Ishikawa (cell line): Measurements from ENCODE around the gene STK32A.

Experiments
- CEBPB ChIP-seq: IDR thresholded peaks from 2 replicates; pipeline ENCODE4 v1.6.1; 2012
- CREB1 ChIP-seq: IDR thresholded peaks from 2 replicates; pipeline ENCODE4 v1.6.1; 2012; ENCODE audit warnings: low read depth
- EP300 ChIP-seq: IDR thresholded peaks from 2 replicates; pipeline ENCODE4 v1.6.1; 2012; ENCODE audit warnings: borderline replicate concordance
- FOXM1 ChIP-seq: IDR thresholded peaks from 2 replicates; pipeline ENCODE4 v1.6.1; 2012; ENCODE audit warnings: low read depth, borderline replicate concordance
- MAX ChIP-seq: IDR thresholded peaks from 2 replicates; pipeline ENCODE4 v1.6.1; 2012
- NFIC ChIP-seq: IDR thresholded peaks from 2 replicates; pipeline ENCODE4 v1.6.1; 2012
- RAD21 ChIP-seq: IDR thresholded peaks from 2 replicates; pipeline ENCODE4 v1.6.1; 2012; ENCODE audit warnings: low read depth
- REST ChIP-seq: IDR thresholded peaks from 2 replicates; pipeline ENCODE4 v1.6.1; 2012; ENCODE audit warnings: low read depth, mild to moderate bottlenecking
- TAF1 ChIP-seq: IDR thresholded peaks from 2 replicates; pipeline ENCODE4 v1.6.1; 2012; ENCODE audit warnings: low read depth, mild to moderate bottlenecking
- TCF12 ChIP-seq: IDR thresholded peaks from 2 replicates; pipeline ENCODE4 v1.6.1; 2012; ENCODE audit warnings: low read depth
- TEAD4 ChIP-seq: IDR thresholded peaks from 2 replicates; pipeline ENCODE4 v1.6.1; 2012
- USF1 ChIP-seq: IDR thresholded peaks from 2 replicates; pipeline ENCODE4 v1.6.1; 2012
- YY1 ChIP-seq: IDR thresholded peaks from 2 replicates; pipeline ENCODE4 v1.6.1; 2012; ENCODE audit warnings: low read depth
- ZBTB7A ChIP-seq: IDR thresholded peaks from 2 replicates; pipeline ENCODE4 v1.6.1; 2012; ENCODE audit warnings: low read depth

- no peak for TF ChIP-seq EP300
- TF ChIP-seq MAX = no peak
- no peak for TF ChIP-seq REST
- TF ChIP-seq TAF1 = no peak
- no peak for TF ChIP-seq YY1
- TF ChIP-seq CREB1 = no peak
- no peak for TF ChIP-seq NFIC
- TF ChIP-seq CEBPB = no peak
- TF ChIP-seq RAD21 = no peak
- TF ChIP-seq USF1 = no peak
- TF ChIP-seq ZBTB7A = no peak
- no peak for TF ChIP-seq FOXM1
- no peak for TF ChIP-seq TEAD4
- no peak for TF ChIP-seq TCF12
Observed at GRCh38 chr5:147359101-147359500, 124.3 kb downstream of the STK32A start.
